Endothelial cell of umbilical vein (primary cell): Measurements from ENCODE around the gene PLCG2. TPM values are rescaled to one million over a fixed set of nuclear protein-coding genes. Genes with fewer than 3 reads are reported as not detected.

Experiments used
- BruUV-seq: library from RNA; stranded (reverse); fragments of 400-500 nt; replicated peaks from 2 replicates; lab custom pipeline; 2021; lab: Mats Ljungman, UMichigan
- CTCF ChIA-PET: fragments of 300-600, 350-600 bp; sonication (Branson Sonifier 250); formaldehyde crosslinking; loops from one replicate; lab custom pipeline; 2021; ENCODE audit warnings: antibody characterized with exemption, inconsistent platforms; lab: Charles Lee
- POLR2A ChIA-PET: fragments of 300-600, 350-600 bp; sonication (Branson Sonifier 250); formaldehyde crosslinking; loops from one replicate; lab custom pipeline; 2021; ENCODE audit warnings: antibody characterized with exemption, inconsistent platforms; lab: Charles Lee
- DNase-seq: peaks from one replicate; pipeline ENCODE4 v3.0.0-alpha.2; 2011; ENCODE audit warnings: low read depth, low spot score
- FAIRE-seq: peaks from 2 replicates; lab custom pipeline; 2011; peaks lifted over from hg19 to GRCh38; lab: Jason Lieb, UNC
- H2AFZ ChIP-seq: 2 replicates; pipeline ENCODE4 v1.6.0; 2012; ENCODE audit warnings: low read depth, low read length, control low read depth, inconsistent platforms
- H3K27ac ChIP-seq: 2 replicates; pipeline ENCODE4 v1.5.1; 2011; ENCODE audit warnings: low read depth, mild to moderate bottlenecking, control low read depth, low read length, moderate library complexity; ENCODE audit not compliant: insufficient read depth
- H3K27me3 ChIP-seq, 2 experiments: 2 replicates each; pipeline versions ENCODE4 v1.6.0 to v1.6.1; 2011; ENCODE audit warnings: low read length in 2 of 2, mixed read lengths in 1 of 2; ENCODE audit not compliant: control insufficient read depth in 2 of 2, insufficient read depth in 2 of 2
- H3K36me3 ChIP-seq, 2 experiments: 2 replicates in 1 of 2; 3 replicates in 1 of 2; pipeline ENCODE4 v1.5.1; 2011; ENCODE audit warnings: low read length in 2 of 2, mild to moderate bottlenecking in 1 of 2, moderate library complexity in 1 of 2; ENCODE audit not compliant: control insufficient read depth in 2 of 2, insufficient read depth in 2 of 2; ENCODE audit errors: extremely low read depth in 1 of 2
- H3K4me1 ChIP-seq: 3 replicates; pipeline ENCODE4 v1.5.1; 2011; ENCODE audit warnings: mild to moderate bottlenecking, low read length; ENCODE audit not compliant: control insufficient read depth, insufficient read depth; ENCODE audit errors: extremely low read depth
- H3K4me2 ChIP-seq: 2 replicates; pipeline ENCODE4 v1.6.1; 2011; ENCODE audit warnings: low read length, control low read depth, mixed read lengths; ENCODE audit not compliant: insufficient read depth
- H3K4me3 ChIP-seq, 3 experiments: fragments of 200-600 bp in 1 of 3; sonication (generic), shearing (Covaris generic) in 1 of 3; replicated peaks in 1 of 3; 2 replicates each; pipeline ENCODE4 v1.5.1; 2011 to 2016; ENCODE audit warnings: control low read depth in 3 of 3, low read length in 3 of 3, mild to moderate bottlenecking in 2 of 3, inconsistent platforms in 1 of 3, low read depth in 1 of 3, moderate library complexity in 1 of 3; ENCODE audit not compliant: insufficient read depth in 1 of 3
- H3K79me2 ChIP-seq: 2 replicates; pipeline ENCODE4 v1.6.0; 2012; ENCODE audit warnings: low read length, inconsistent platforms; ENCODE audit not compliant: control insufficient read depth, insufficient read depth
- H3K9ac ChIP-seq: replicated peaks from 2 replicates; pipeline ENCODE3; 2011; ENCODE audit warnings: low read length, control low read depth; ENCODE audit not compliant: insufficient read depth; ENCODE audit errors: extremely low read depth
- H3K9me1 ChIP-seq: replicated peaks from 3 replicates; pipeline ENCODE4 v1.6.0; 2011; ENCODE audit warnings: mild to moderate bottlenecking, low read length; ENCODE audit not compliant: control insufficient read depth, insufficient read depth; ENCODE audit errors: extremely low read depth
- H3K9me3 ChIP-seq: replicated peaks from 2 replicates; pipeline ENCODE4 v1.5.1; 2012; ENCODE audit warnings: low read length, inconsistent platforms; ENCODE audit not compliant: control insufficient read depth, insufficient read depth
- H4K20me1 ChIP-seq: replicated peaks from 2 replicates; pipeline ENCODE3; 2011; ENCODE audit warnings: mild to moderate bottlenecking, low read length; ENCODE audit not compliant: control insufficient read depth, insufficient read depth; ENCODE audit errors: extremely low read depth
- CTCF ChIP-seq, 2 donors: IDR thresholded peaks; 1 replicate in 1 of 2; 2 replicates in 1 of 2; pipeline ENCODE4 v1.5.1; 2011; ENCODE audit warnings: low read length in 2 of 2, mild to moderate bottlenecking in 2 of 2, moderate library complexity in 2 of 2, control low read depth in 1 of 2, inconsistent platforms in 1 of 2, low read depth in 1 of 2; ENCODE audit not compliant: insufficient read depth in 1 of 2; ENCODE audit errors: extremely low read depth in 1 of 2
- EZH2 ChIP-seq: IDR thresholded peaks from 2 replicates; pipeline ENCODE4 v1.6.1; 2012; ENCODE audit warnings: borderline replicate concordance, low read depth, mild to moderate bottlenecking, moderate library complexity, low read length, inconsistent platforms; ENCODE audit not compliant: severe bottlenecking
- FOS ChIP-seq: IDR thresholded peaks from 2 replicates; pipeline ENCODE4 v1.6.1; 2011; ENCODE audit warnings: mild to moderate bottlenecking, low read length, moderate library complexity, borderline replicate concordance; ENCODE audit not compliant: insufficient read depth
- GATA2 ChIP-seq: IDR thresholded peaks from 2 replicates; pipeline ENCODE4 v1.7.0; 2011; ENCODE audit warnings: low read depth, mild to moderate bottlenecking, moderate library complexity, mixed read lengths, low read length; ENCODE audit not compliant: insufficient read length, insufficient read depth
- JUN ChIP-seq: IDR thresholded peaks from 2 replicates; pipeline ENCODE4 v1.6.1; 2011; ENCODE audit warnings: borderline replicate concordance, low read depth; ENCODE audit not compliant: insufficient read length, insufficient read depth
- MAX ChIP-seq: IDR thresholded peaks from 2 replicates; pipeline ENCODE4 v1.6.1; 2011; ENCODE audit not compliant: insufficient read depth, insufficient read length
- POLR2A ChIP-seq: IDR thresholded peaks from 2 replicates; pipeline ENCODE4 v1.6.1; 2012; ENCODE audit warnings: low read depth, mild to moderate bottlenecking, control low read depth, low read length
- POLR2AphosphoS5 ChIP-seq: IDR thresholded peaks from 2 replicates; pipeline ENCODE4 v1.6.1; 2012; ENCODE audit warnings: low read depth, mild to moderate bottlenecking, control low read depth, low read length, moderate library complexity; ENCODE audit not compliant: insufficient read depth
- dilution Hi-C: fragments of 300-500 bp; cut with MboI; formaldehyde crosslinking; loops from one replicate; pipeline ENCODE4 v1.15.0; 2019; ENCODE audit warnings: low sequenced_read_pairs; ENCODE audit not compliant: extremely low pct_ligation_motif_present
- intact Hi-C: fragments of 100-400 bp; cut with micrococcal nuclease; formaldehyde crosslinking; loops from one replicate; pipeline ENCODE4 v1.10.0; 2022
- polyA plus RNA-seq, 4 experiments: library from polyadenylated mRNA; depleted of rRNA in 3 of 4; stranded (reverse) in 3 of 4; unstranded in 1 of 4; fragments of >200 nt; gene quantifications; 2 replicates each; pipeline versions ENCODE4 v1.2.1 to v1.2.3, GENCODE V29; 2011 to 2012; ENCODE audit warnings: missing spikeins in 1 of 4
- total RNA-seq: library from RNA; stranded (reverse); gene quantifications from 2 replicates; pipeline ENCODE4 v1.2.3, GENCODE V29; 2021

The PLCG2 gene
- total and polyA plus RNA-seq, 2 donors (not counting 3 experiments of a cell fraction or from before 2014, with no cell fraction given): 10.8 to 13.6 TPM

- H3K4me3 ChIP-seq: no peak overlapping the region
- BruUV-seq: no TSS peak
- H3K9me1 ChIP-seq: no peaks in the 10 kb centered on the region
- H3K4me1 ChIP-seq: peaks cover 3% of the 10 kb centered on the region
- ChIA-PET CTCF (interaction anchor here (1.2 to 1.9 kb wide), 3 partner anchors 9 to 99 kb away, joined by 3 to 7 read pairs (median 4); no protein-coding TSS in a partner anchor), POLR2A (no interaction called here)
- no peaks in the 10 kb centered on the region for H4K20me1 ChIP-seq
- no peak for TF ChIP-seq POLR2AphosphoS5
- TF ChIP-seq POLR2A: no peak
- no peak for TF ChIP-seq MAX
- no peak for TF ChIP-seq EZH2
- no peak for TF ChIP-seq FOS
- TF ChIP-seq GATA2: no peak
- TF ChIP-seq CTCF (IDR thresholded peaks at IDR 0.05; ENCODE audit: extremely low read depth in 1 of 2, insufficient read depth in 1 of 2, low read depth in 1 of 2, low read length in 2 of 2): no peak
- no peak for TF ChIP-seq JUN
- no peak overlapping the region for H3K4me2 ChIP-seq
- intact Hi-C loops (no loop called here), dilution Hi-C loops (no loop called here)
- H3K36me3 ChIP-seq: no peaks in the 10 kb centered on the region
- no peak overlapping the region for H3K9ac ChIP-seq
- no peaks in the 10 kb centered on the region for H3K27me3 ChIP-seq
- H3K27ac ChIP-seq: no peak overlapping the region
- no peaks in the 10 kb centered on the region for H3K79me2 ChIP-seq
- peak overlapping the region; percentile 38 for H2AFZ ChIP-seq
- H3K9me3 ChIP-seq: no peaks in the 10 kb centered on the region
- DNase-seq: peak; percentile 43
- no peak for FAIRE-seq
These were observed 4.7 kb upstream of the PLCG2 start for GRCh38 chr16:81774348-81774747.
